Keratinocyte (primary cell): Measurements from ENCODE around the gene IFIT3.

Source experiments
- CTCF ChIP-seq, 3 experiments: IDR thresholded peaks in 1 of 3; conservative IDR thresholded peaks in 1 of 3; optimal IDR thresholded peaks in 1 of 3; 2 replicates in 2 of 3; 3 replicates in 1 of 3; pipeline versions ENCODE3 to v1.5.1; 2011; ENCODE audit warnings: low read length in 3 of 3, mild to moderate bottlenecking in 3 of 3, moderate library complexity in 2 of 3, control low read depth in 1 of 3, inconsistent platforms in 1 of 3; ENCODE audit not compliant: insufficient read depth in 2 of 3; ENCODE audit errors: extremely low read depth in 1 of 3
- EZH2 ChIP-seq: IDR thresholded peaks from one replicate; pipeline ENCODE4 v1.6.1; 2012; ENCODE audit warnings: inconsistent platforms, mild to moderate bottlenecking, low read length, moderate library complexity

GRCh38 chr10:89303161-89303560 lies 24.6 kb upstream of the IFIT3 start:
- TF ChIP-seq CTCF (optimal IDR thresholded peaks at IDR 0.05 in 1 of 3, IDR thresholded peaks at IDR 0.05 in 1 of 3, conservative IDR thresholded peaks at IDR 0.05 in 1 of 3; ENCODE audit: extremely low read depth in 1 of 3, insufficient read depth in 2 of 3, low read length in 3 of 3) (no peak), EZH2 (no peak)
